Hepatocyte (in vitro differentiated cells): ENCODE data around the gene DNAJC16.

Source experiments
- CTCF ChIP-seq: fragments of 200-600 bp; sonication (generic); IDR thresholded peaks from 2 replicates; pipeline ENCODE4 v1.5.1; 2016; ENCODE audit warnings: antibody characterized with exemption, mild to moderate bottlenecking; ENCODE audit not compliant: poor library complexity
- EZH2 ChIP-seq: fragments of 200-600 bp; sonication (generic); IDR thresholded peaks from 2 replicates; pipeline ENCODE4 v1.6.1; 2016; ENCODE audit warnings: antibody characterized with exemption, mild to moderate bottlenecking, borderline replicate concordance
- EZH2phosphoT487 ChIP-seq: fragments of 200-600 bp; sonication (generic); IDR thresholded peaks from one replicate; pipeline ENCODE4 v1.6.1; 2018; ENCODE audit warnings: antibody characterized with exemption, mild to moderate bottlenecking, low read depth, moderate library complexity; ENCODE audit not compliant: unreplicated experiment, severe bottlenecking

- no peak for TF ChIP-seq CTCF
- no peak for TF ChIP-seq EZH2
- no peak for TF ChIP-seq EZH2phosphoT487
Observed at GRCh38 chr1:15541231-15541792, 14.7 kb downstream of the DNAJC16 start.
